ENCODE data around the gene ENOSF1. TPM values are rescaled to one million over a fixed set of nuclear protein-coding genes. Genes with fewer than 3 reads are reported as not detected.

ENOSF1 gene
- total RNA-seq, 4 donors from 2014 or later: 31.8 to 159 (median 64.3) TPM

DNA sequence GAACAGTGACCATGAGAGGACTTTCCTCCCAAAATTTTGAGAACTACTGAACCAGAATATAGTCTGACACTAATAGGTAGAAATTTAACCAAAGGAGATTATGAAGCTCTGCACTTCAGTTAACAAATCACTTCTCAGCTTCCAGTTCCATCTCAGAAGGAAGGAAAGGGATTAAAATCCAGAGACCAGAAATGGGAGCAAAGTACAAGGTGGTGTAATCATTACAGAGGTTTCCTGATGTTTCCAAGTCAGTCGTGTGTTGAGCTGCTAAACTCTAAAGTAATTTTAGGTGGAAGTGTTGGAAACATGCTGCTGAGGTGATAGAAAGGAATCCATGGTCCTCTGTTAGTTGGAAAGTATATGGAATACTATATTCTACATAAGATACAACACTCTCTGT lies 44.2 kb downstream of the ENOSF1 start:
- Histone ChIP-seq H3K9me3 (no peaks in the 10 kb centered on the region), H3K4me3 (no peak overlapping the region), H3K27me3 (no peaks in the 10 kb centered on the region), H3K27ac (no peak overlapping the region), H3K36me3 (peaks cover 23% of the 10 kb centered on the region), H3K4me1 (no peaks in the 10 kb centered on the region)
- TF ChIP-seq POLR2AphosphoS5 (IDR thresholded peaks at IDR 0.05) (no peak), POLR2A (IDR thresholded peaks at IDR 0.05) (no peak), EP300 (IDR thresholded peaks at IDR 0.05) (no peak)
- TF ChIP-seq, protein P1, sequence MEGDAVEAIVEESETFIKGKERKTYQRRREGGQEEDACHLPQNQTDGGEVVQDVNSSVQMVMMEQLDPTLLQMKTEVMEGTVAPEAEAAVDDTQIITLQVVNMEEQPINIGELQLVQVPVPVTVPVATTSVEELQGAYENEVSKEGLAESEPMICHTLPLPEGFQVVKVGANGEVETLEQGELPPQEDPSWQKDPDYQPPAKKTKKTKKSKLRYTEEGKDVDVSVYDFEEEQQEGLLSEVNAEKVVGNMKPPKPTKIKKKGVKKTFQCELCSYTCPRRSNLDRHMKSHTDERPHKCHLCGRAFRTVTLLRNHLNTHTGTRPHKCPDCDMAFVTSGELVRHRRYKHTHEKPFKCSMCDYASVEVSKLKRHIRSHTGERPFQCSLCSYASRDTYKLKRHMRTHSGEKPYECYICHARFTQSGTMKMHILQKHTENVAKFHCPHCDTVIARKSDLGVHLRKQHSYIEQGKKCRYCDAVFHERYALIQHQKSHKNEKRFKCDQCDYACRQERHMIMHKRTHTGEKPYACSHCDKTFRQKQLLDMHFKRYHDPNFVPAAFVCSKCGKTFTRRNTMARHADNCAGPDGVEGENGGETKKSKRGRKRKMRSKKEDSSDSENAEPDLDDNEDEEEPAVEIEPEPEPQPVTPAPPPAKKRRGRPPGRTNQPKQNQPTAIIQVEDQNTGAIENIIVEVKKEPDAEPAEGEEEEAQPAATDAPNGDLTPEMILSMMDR (IDR thresholded peaks at IDR 0.05): no peak
- no peak for DNase-seq (ENCODE audit: low spot score in 2 of 2)
- WGBS: 65% methylated on average over 1 of the region's 1 CpG

DNA sequence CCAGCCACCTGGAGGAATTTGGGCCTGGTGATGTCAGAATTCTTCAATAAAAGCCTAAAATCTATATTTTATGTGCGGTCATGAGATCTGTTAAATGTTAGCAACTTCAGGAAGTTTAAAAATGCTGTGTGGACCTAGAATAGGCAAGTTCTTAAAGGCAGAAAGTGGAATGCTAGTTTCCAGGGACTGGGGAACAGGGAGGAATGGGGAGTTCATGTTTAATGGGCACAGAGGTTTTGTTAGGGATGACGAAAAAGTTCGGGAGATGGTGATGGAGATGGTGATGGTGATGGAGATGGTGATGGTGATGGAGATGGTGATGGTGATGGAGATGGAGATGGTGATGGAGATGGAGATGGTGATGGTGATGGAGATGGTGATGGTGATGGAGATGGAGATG lies 45.8 kb downstream of the ENOSF1 start:
- no peaks in the 10 kb centered on the region for H3K9me3 ChIP-seq
- no peak for DNase-seq (ENCODE audit: low spot score in 2 of 2)
- TF ChIP-seq POLR2A (IDR thresholded peaks at IDR 0.05) (no peak), EP300 (IDR thresholded peaks at IDR 0.05) (no peak), POLR2AphosphoS5 (IDR thresholded peaks at IDR 0.05) (no peak)
- TF ChIP-seq, protein P1 (IDR thresholded peaks at IDR 0.05): no peak
- no peak overlapping the region for H3K27ac ChIP-seq
- no peaks in the 10 kb centered on the region for H3K27me3 ChIP-seq
- no peak overlapping the region for H3K4me3 ChIP-seq
- H3K36me3 ChIP-seq: peaks cover 16% of the 10 kb centered on the region
- 95% methylated on average over 3 of the region's 3 CpGs for WGBS
- H3K4me1 ChIP-seq: no peaks in the 10 kb centered on the region

DNA sequence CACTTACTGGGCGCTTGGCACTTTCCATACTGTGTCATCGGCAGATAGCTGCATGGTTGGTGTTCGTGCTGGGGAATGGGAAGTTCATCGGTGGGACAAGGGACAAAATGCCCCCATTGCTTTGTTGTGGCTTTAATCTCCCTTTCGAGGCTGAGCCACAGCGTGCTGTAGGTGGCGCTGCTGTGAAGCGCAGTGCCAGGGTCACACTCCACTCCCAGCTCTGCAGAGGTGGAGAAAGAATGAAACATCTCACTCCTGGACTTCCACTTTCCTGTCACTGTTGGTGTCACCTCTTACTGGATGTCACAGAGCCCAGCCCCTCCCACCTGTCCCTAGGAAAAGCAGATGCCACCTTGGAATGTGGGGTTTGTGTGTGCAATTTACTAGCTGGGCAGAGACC lies 46.3 kb downstream of the ENOSF1 start:
- TF ChIP-seq POLR2A (IDR thresholded peaks at IDR 0.05) (no peak), EP300 (IDR thresholded peaks at IDR 0.05) (no peak), POLR2AphosphoS5 (IDR thresholded peaks at IDR 0.05) (no peak)
- TF ChIP-seq, protein P1 (IDR thresholded peaks at IDR 0.05): no peak
- H3K36me3 ChIP-seq: peaks cover 13% of the 10 kb centered on the region
- no peak overlapping the region for H3K4me3 ChIP-seq
- no peaks in the 10 kb centered on the region for H3K4me1 ChIP-seq
- no peaks in the 10 kb centered on the region for H3K27me3 ChIP-seq
- no peak for DNase-seq (ENCODE audit: low spot score in 2 of 2)
- 87% methylated on average over 8 of the region's 8 CpGs for WGBS
- H3K27ac ChIP-seq: no peak overlapping the region
- no peaks in the 10 kb centered on the region for H3K9me3 ChIP-seq

DNA sequence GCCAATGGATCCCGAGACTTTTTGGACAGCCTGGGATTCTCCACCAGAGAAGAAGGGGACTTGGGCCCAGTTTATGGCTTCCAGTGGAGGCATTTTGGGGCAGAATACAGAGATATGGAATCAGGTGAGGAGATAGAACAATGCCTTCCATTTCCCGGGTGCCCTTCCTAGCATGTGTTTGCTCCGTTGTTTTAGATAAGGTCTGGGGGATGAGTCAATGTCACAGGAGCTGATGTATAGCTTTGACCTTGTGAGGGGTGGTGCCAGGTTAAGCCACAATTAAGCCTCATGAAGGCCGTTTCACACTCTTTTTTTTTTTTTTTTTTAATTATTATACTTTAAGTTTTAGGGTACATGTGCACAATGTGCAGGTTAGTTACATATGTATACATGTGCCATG lies 50.2 kb downstream of the ENOSF1 start:
- 94% methylated on average over 4 of the region's 4 CpGs for WGBS
- Histone ChIP-seq H3K4me1 (peaks cover 13% of the 10 kb centered on the region), H3K36me3 (no peaks in the 10 kb centered on the region), H3K27me3 (no peaks in the 10 kb centered on the region), H3K27ac (no peak overlapping the region), H3K9me3 (no peaks in the 10 kb centered on the region), H3K4me3 (no peak overlapping the region)
- no peak for TF ChIP-seq POLR2AphosphoS5 (IDR thresholded peaks at IDR 0.05)
- TF ChIP-seq, protein P1 (IDR thresholded peaks at IDR 0.05): no peak
- TF ChIP-seq POLR2A (IDR thresholded peaks at IDR 0.05): no peak
- no peak for TF ChIP-seq EP300 (IDR thresholded peaks at IDR 0.05)
- DNase-seq (ENCODE audit: low spot score in 2 of 2): no peak

DNA sequence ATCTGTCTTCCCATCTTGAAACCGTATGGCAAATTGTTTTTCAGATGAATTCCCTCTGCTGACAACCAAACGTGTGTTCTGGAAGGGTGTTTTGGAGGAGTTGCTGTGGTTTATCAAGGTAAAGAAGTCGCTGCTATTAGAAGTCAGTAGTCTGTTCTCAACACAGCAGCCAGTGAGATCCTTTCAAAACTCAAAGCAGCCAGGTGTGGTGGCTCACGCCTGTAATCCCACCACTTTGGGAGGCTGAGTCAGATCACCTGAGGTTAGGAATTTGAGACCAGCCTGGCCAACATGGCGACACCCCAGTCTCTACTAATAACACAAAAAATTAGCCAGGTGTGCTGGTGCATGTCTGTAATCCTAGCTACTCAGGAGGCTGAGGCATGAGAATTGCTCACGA lies 52.8 kb downstream of the ENOSF1 start:
- Histone ChIP-seq H3K27me3 (peaks cover 5% of the 10 kb centered on the region), H3K27ac (no peak overlapping the region), H3K9me3 (no peaks in the 10 kb centered on the region), H3K4me1 (peaks cover 16% of the 10 kb centered on the region), H3K4me3 (no peak overlapping the region), H3K36me3 (no peaks in the 10 kb centered on the region)
- TF ChIP-seq POLR2A (IDR thresholded peaks at IDR 0.05) (no peak), POLR2AphosphoS5 (IDR thresholded peaks at IDR 0.05) (no peak), EP300 (IDR thresholded peaks at IDR 0.05) (no peak)
- TF ChIP-seq, protein P1 (IDR thresholded peaks at IDR 0.05): no peak
- WGBS: 90% methylated on average over 6 of the region's 6 CpGs
- DNase-seq (ENCODE audit: low spot score in 2 of 2): no peak
